Stimulated activated naive CD8-positive, alpha-beta T cell treated with anti-CD3 and anti-CD28 coated beads, Interleukin-15, Interleukin-2, amounts not matched to agents 100 ng/mL and 50 ng/mL, for 24 hours (primary cell): ENCODE data around the gene RAPH1.

Experiments
- H3K27ac Mint-ChIP-seq: one replicate; pipeline ENCODE4 v1.8.0; 2021; ENCODE audit warnings: mild to moderate bottlenecking, mixed read lengths
- H3K27me3 Mint-ChIP-seq: one replicate; pipeline ENCODE4 v1.8.0; 2021; ENCODE audit warnings: mixed read lengths
- H3K36me3 Mint-ChIP-seq: one replicate; pipeline ENCODE4 v1.8.0; 2021; ENCODE audit warnings: low read depth, mixed read lengths
- H3K4me1 Mint-ChIP-seq: one replicate; pipeline ENCODE4 v1.8.0; 2021; ENCODE audit warnings: low read depth, mixed read lengths
- H3K4me3 Mint-ChIP-seq: one replicate; pipeline ENCODE4 v1.8.0; 2021; ENCODE audit warnings: mild to moderate bottlenecking, mixed read lengths
- H3K9me3 Mint-ChIP-seq: one replicate; pipeline ENCODE4 v1.8.0; 2021; ENCODE audit warnings: mixed read lengths

The RAPH1 gene

DNA sequence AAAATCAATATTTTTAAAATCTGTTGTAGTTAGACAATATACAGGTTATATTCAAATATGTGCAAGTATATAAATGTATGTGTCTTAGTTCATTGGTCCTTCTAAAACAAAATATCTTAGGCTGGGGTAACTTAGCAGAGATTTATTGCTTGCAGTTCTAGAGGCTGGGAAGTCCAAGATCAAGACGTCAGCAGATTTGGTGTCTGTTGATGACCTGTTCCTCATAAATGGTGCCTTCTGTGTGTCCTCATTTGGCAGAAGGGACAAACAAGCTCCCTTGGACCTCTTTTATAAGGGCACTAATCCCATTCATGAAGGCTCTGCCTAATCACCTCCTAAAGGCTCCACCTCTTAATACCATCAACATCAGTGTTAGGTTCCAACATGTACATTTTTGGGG is 175.7 kb downstream of the RAPH1 start:
- Mint-ChIP-seq H3K27me3 (no peaks in the 10 kb centered on the region), H3K36me3 (peaks cover 8% of the 10 kb centered on the region), H3K27ac (no peak overlapping the region), H3K9me3 (no peaks in the 10 kb centered on the region), H3K4me3 (no peak overlapping the region), H3K4me1 (no peaks in the 10 kb centered on the region)

DNA sequence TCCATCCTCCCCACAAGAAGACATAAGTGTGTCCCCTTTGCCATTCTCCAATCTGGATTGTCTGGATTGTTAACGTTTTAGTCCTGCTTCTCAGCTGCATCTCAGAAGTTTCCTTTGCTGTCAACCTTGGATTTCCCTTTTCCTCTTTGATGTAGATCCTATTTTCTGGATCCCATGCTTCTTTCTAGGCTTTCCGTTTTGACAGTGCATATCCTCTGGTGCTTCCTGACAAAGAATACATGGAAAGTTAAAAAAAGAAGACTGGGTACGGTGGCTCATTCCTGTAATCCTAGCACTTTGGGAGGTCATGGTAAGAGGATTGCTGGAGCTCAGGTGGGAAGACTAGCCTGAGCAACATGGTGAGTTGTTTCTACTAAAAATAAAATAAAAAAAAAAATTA is 180.1 kb downstream of the RAPH1 start:
- Mint-ChIP-seq H3K4me3 (no peak overlapping the region), H3K9me3 (no peaks in the 10 kb centered on the region), H3K36me3 (peaks cover 8% of the 10 kb centered on the region), H3K27me3 (no peaks in the 10 kb centered on the region), H3K4me1 (no peaks in the 10 kb centered on the region), H3K27ac (no peak overlapping the region)

DNA sequence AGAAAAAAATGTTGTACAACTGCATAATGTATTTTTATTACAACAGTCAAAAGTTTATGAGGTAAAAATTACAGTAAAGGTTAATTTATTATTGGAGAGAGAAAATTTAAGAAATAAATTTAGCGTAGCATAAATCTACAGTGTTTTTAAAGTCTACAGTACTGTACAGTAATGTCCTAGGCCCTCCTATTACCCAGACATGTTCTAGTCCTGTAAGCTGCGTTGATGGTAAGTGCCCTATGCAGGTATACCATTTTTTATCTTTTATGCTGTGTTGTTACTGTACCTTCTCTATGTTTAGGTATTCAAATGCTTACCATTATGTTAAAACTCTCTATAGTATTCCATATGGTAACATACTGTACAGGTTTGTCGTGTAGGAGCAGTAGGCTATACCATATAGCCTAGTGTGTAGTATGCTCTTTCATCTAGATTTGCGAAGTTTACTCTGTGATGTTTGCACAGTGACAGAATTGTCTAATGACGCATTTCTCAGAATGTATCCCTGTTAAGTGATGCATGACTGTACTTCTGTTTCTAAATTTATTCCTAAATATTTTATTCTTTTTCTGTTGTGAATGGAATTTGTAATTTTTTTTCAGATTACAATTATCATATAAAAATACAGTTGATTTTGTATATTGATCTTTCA is 182.4 kb downstream of the RAPH1 start:
- Mint-ChIP-seq H3K4me1 (no peaks in the 10 kb centered on the region), H3K9me3 (no peaks in the 10 kb centered on the region)

DNA sequence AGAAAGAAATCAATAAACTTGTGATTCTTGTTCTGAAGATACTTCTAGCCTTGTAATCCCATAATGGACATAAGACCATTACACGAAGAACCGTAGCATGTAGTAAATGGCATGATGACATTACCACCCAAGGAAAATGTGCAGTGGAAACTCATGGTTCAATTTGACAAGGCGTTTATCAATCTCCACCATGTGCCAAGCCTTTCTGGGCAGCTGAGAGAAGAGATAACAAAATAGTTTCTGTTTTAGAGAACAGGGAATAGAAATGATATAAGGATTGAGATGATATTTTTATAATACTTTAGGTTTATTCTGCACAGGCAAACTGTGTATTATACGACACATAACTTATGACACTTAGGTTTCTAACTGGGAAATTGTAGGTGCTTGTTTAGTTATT is 187.7 kb downstream of the RAPH1 start:
- Mint-ChIP-seq H3K27me3 (no peaks in the 10 kb centered on the region), H3K4me1 (no peaks in the 10 kb centered on the region), H3K36me3 (peaks cover 20% of the 10 kb centered on the region), H3K27ac (no peak overlapping the region), H3K9me3 (no peaks in the 10 kb centered on the region), H3K4me3 (no peak overlapping the region)

More for the DNA sequence above, 182.4 kb downstream of the RAPH1 start:
- Mint-ChIP-seq H3K36me3 (peaks cover 4% of the 10 kb centered on the region), H3K4me3 (no peak overlapping the region), H3K27me3 (no peaks in the 10 kb centered on the region), H3K27ac (no peak overlapping the region)

DNA sequence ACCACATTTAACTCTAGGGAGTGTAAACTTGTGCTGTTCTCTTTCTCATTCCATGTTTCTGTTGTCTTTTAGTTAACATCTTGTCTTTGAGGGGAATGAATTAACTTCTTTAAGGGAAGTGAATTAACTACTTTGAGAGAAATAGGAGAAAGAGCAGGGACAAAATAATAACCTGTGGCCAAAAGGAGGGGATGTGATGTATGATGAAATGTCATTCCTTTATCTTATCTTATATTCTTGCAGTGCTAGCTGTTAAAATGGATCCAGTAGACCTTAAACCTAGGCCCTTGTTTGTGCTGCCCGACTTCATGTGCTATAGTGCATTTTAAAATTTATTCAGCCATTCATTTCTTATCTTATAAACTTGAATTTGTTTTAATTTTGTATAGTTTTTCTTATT is 188.5 kb downstream of the RAPH1 start:
- peaks cover 26% of the 10 kb centered on the region for H3K36me3 Mint-ChIP-seq
- no peaks in the 10 kb centered on the region for H3K27me3 Mint-ChIP-seq
- H3K4me3 Mint-ChIP-seq, result no peak overlapping the region
- H3K4me1 Mint-ChIP-seq, result no peaks in the 10 kb centered on the region
- H3K9me3 Mint-ChIP-seq, result no peaks in the 10 kb centered on the region
- H3K27ac Mint-ChIP-seq, result no peak overlapping the region

GRCh38 chr2:203344667-203345066 is 190.4 kb downstream of the RAPH1 start:
- peaks cover 24% of the 10 kb centered on the region for H3K36me3 Mint-ChIP-seq

More at GRCh38 chr2:203344667-203345066, 190.4 kb downstream of the RAPH1 start:
- H3K4me1 Mint-ChIP-seq, result no peaks in the 10 kb centered on the region
- no peaks in the 10 kb centered on the region for H3K27me3 Mint-ChIP-seq
- H3K27ac Mint-ChIP-seq, result no peak overlapping the region
- H3K4me3 Mint-ChIP-seq, result no peak overlapping the region
- H3K9me3 Mint-ChIP-seq, result no peaks in the 10 kb centered on the region
